Caco-2 (cell line): ENCODE results near the gene CDKAL1. TPM values are rescaled to one million over a fixed set of nuclear protein-coding genes. Genes with fewer than 3 reads are reported as not detected.

ENCODE experiments used
- BruUV-seq: library from RNA; stranded (reverse); fragments of 400-500 nt; replicated peaks from 2 replicates; lab custom pipeline; 2021; lab: Mats Ljungman, UMichigan
- CTCF ChIA-PET: fragments of 300-600 bp; sonication (Branson Sonifier 250); formaldehyde crosslinking; loops from one replicate; lab custom pipeline; 2022; ENCODE audit warnings: antibody characterized with exemption; lab: Charles Lee
- POLR2A ChIA-PET: fragments of 300-600 bp; sonication (Branson Sonifier 250); formaldehyde crosslinking; loops from one replicate; lab custom pipeline; 2022; ENCODE audit warnings: antibody characterized with exemption; lab: Charles Lee
- DNase-seq, 2 experiments: peaks; one replicate each; pipeline versions ENCODE4 v3.0.0 to v3.0.0-alpha.2; 2020 to 2022
- H3K27me3 ChIP-seq: replicated peaks from 2 replicates; pipeline ENCODE4 v1.6.0; 2011; ENCODE audit warnings: low read length; ENCODE audit not compliant: control insufficient read depth, insufficient read depth
- H3K36me3 ChIP-seq: 2 replicates; pipeline ENCODE4 v1.5.1; 2011; ENCODE audit warnings: low read length; ENCODE audit not compliant: control insufficient read depth, insufficient read depth
- H3K4me1 ChIP-seq: fragments of 250-450 bp; sonication (Bioruptor Pico); 2 replicates; pipeline ENCODE4 v1.5.1; 2020; ENCODE audit warnings: mild to moderate bottlenecking
- H3K4me3 ChIP-seq: 2 replicates; pipeline ENCODE4 v1.5.1; 2011; ENCODE audit warnings: low read depth, mild to moderate bottlenecking, control low read depth, low read length
- H3K9me3 ChIP-seq: fragments of 250-450 bp; sonication (Bioruptor Pico); 2 replicates; pipeline ENCODE4 v1.5.1; 2020; ENCODE audit warnings: mild to moderate bottlenecking, moderate library complexity
- H3K27ac Mint-ChIP-seq: one replicate; pipeline ENCODE4 v1.8.0; 2022; ENCODE audit warnings: mixed read lengths; ENCODE audit not compliant: unreplicated experiment
- H3K27me3 Mint-ChIP-seq: one replicate; pipeline ENCODE4 v1.8.0; 2022; ENCODE audit warnings: mixed read lengths; ENCODE audit not compliant: insufficient read depth, unreplicated experiment
- H3K36me3 Mint-ChIP-seq: one replicate; pipeline ENCODE4 v1.8.0; 2022; ENCODE audit warnings: mild to moderate bottlenecking, mixed read lengths; ENCODE audit not compliant: insufficient read depth, unreplicated experiment
- H3K4me1 Mint-ChIP-seq: one replicate; pipeline ENCODE4 v1.8.0; 2022; ENCODE audit warnings: low read depth, mixed read lengths; ENCODE audit not compliant: unreplicated experiment
- H3K4me3 Mint-ChIP-seq: one replicate; pipeline ENCODE4 v1.8.0; 2022; ENCODE audit warnings: mild to moderate bottlenecking, moderate library complexity, mixed read lengths; ENCODE audit not compliant: unreplicated experiment
- H3K9me3 Mint-ChIP-seq: one replicate; pipeline ENCODE4 v1.8.0; 2022; ENCODE audit warnings: mixed read lengths; ENCODE audit not compliant: unreplicated experiment
- CTCF ChIP-seq, 2 experiments: fragments of 200-600 bp in 1 of 2; IDR thresholded peaks; 1 replicate in 1 of 2; 2 replicates in 1 of 2; pipeline versions ENCODE4 v1.5.1 to v1.8.0; 2011 to 2022; ENCODE audit warnings: antibody characterized with exemption in 1 of 2, control low read depth in 1 of 2, inconsistent platforms in 1 of 2, low read depth in 1 of 2, low read length in 1 of 2, mild to moderate bottlenecking in 1 of 2, moderate library complexity in 1 of 2; ENCODE audit not compliant: insufficient read depth in 1 of 2, severe bottlenecking in 1 of 2, unreplicated experiment in 1 of 2
- intact Hi-C: fragments of 100-400 bp; cut with micrococcal nuclease; formaldehyde crosslinking; loops from one replicate; pipeline ENCODE4 v1.10.0; 2022; ENCODE audit not compliant: unreplicated experiment
- total RNA-seq: library from RNA; stranded (reverse); gene quantifications from 2 replicates; pipeline ENCODE4 v1.2.3, GENCODE V29; 2022

Gene CDKAL1
- total RNA-seq, 1 experiment from 2014 or later = 18.7 TPM

DNA sequence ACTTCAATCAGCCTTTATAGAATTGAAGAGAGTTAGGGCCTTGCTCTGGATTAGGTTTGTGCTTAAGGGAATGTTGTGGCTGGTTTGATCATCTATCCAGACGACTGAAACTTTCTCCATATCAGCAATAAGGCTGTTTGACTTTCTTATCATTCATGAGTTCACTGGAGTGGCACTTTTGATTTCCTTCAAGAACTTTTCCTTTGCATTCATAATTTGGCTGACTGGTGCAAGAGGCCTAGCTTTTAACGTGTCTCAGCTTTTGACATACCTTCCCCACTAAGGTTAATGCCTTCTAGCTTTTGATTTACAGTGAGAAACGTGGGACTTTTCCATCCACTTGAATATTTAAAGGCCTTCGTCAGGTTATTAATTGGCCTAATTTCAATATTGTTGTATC, 461.8 kb downstream of the CDKAL1 start:
- Mint-ChIP-seq H3K27ac (no peak overlapping the region), H3K9me3 (peaks cover 9% of the 10 kb centered on the region), H3K4me3 (no peak overlapping the region), H3K4me1 (peaks cover 9% of the 10 kb centered on the region), H3K36me3 (no peaks in the 10 kb centered on the region), H3K27me3 (no peaks in the 10 kb centered on the region)
- H3K4me3 ChIP-seq = no peak overlapping the region
- ChIA-PET CTCF (no interaction called here), POLR2A (no interaction called here)
- intact Hi-C loops = no loop called here
- no peaks in the 10 kb centered on the region; the same call in 1 of the 2 replicates for H3K36me3 ChIP-seq
- no peaks in the 10 kb centered on the region for H3K9me3 ChIP-seq
- TF ChIP-seq CTCF (IDR thresholded peaks at IDR 0.05; ENCODE audit: insufficient read depth in 1 of 2, low read depth in 1 of 2, low read length in 1 of 2, severe bottlenecking in 1 of 2, unreplicated experiment in 1 of 2) = no peak
- DNase-seq = no peak
- H3K27me3 ChIP-seq = no peaks in the 10 kb centered on the region
- no TSS peak for BruUV-seq
- H3K4me1 ChIP-seq = no peaks in the 10 kb centered on the region

- Mint-ChIP-seq H3K36me3 (no peaks in the 10 kb centered on the region), H3K27me3 (no peaks in the 10 kb centered on the region), H3K27ac (no peak overlapping the region), H3K4me1 (peaks cover 13% of the 10 kb centered on the region), H3K4me3 (no peak overlapping the region), H3K9me3 (peaks cover 9% of the 10 kb centered on the region)
- H3K27me3 ChIP-seq = no peaks in the 10 kb centered on the region
- no peak for TF ChIP-seq CTCF (IDR thresholded peaks at IDR 0.05; ENCODE audit: insufficient read depth in 1 of 2, low read depth in 1 of 2, low read length in 1 of 2, severe bottlenecking in 1 of 2, unreplicated experiment in 1 of 2)
- POLR2A ChIA-PET = no interaction called here
- H3K4me3 ChIP-seq = no peak overlapping the region
- H3K4me1 ChIP-seq = no peaks in the 10 kb centered on the region
- no peaks in the 10 kb centered on the region; the same call in 1 of the 2 replicates for H3K36me3 ChIP-seq
- no TSS peak for BruUV-seq
- no peaks in the 10 kb centered on the region for H3K9me3 ChIP-seq
- intact Hi-C loops = no loop called here
- no peak for DNase-seq
- CTCF ChIA-PET = no interaction called here
Observed at GRCh38 chr6:20997143-20997769, 463.0 kb downstream of the CDKAL1 start.

GRCh38 chr6:20997770-20998147, 463.5 kb downstream of the CDKAL1 start:
- Histone ChIP-seq H3K4me1 (no peaks in the 10 kb centered on the region), H3K36me3 (no peaks in the 10 kb centered on the region; the same call in 1 of the 2 replicates), H3K4me3 (no peak overlapping the region), H3K27me3 (no peaks in the 10 kb centered on the region), H3K9me3 (no peaks in the 10 kb centered on the region)
- no peaks in the 10 kb centered on the region for H3K27me3 Mint-ChIP-seq
- H3K27ac Mint-ChIP-seq = no peak overlapping the region
- BruUV-seq = no TSS peak
- intact Hi-C loops = no loop called here
- no peak for DNase-seq
- ChIA-PET CTCF (no interaction called here), POLR2A (no interaction called here)
- H3K4me3 Mint-ChIP-seq = no peak overlapping the region
- H3K36me3 Mint-ChIP-seq = no peaks in the 10 kb centered on the region
- H3K4me1 Mint-ChIP-seq = peaks cover 13% of the 10 kb centered on the region
- peaks cover 9% of the 10 kb centered on the region for H3K9me3 Mint-ChIP-seq
- TF ChIP-seq CTCF (IDR thresholded peaks at IDR 0.05; ENCODE audit: insufficient read depth in 1 of 2, low read depth in 1 of 2, low read length in 1 of 2, severe bottlenecking in 1 of 2, unreplicated experiment in 1 of 2) = no peak
